Measurements from ENCODE around the gene TXNRD1. TPM values are rescaled to one million over a fixed set of nuclear protein-coding genes. Genes with fewer than 3 reads are reported as not detected.
A peak's percentile ranks its signal among the peaks of the same experiment; 100 is the strongest.

Gene TXNRD1
- total RNA-seq, 1 donor = 502 TPM

DNA sequence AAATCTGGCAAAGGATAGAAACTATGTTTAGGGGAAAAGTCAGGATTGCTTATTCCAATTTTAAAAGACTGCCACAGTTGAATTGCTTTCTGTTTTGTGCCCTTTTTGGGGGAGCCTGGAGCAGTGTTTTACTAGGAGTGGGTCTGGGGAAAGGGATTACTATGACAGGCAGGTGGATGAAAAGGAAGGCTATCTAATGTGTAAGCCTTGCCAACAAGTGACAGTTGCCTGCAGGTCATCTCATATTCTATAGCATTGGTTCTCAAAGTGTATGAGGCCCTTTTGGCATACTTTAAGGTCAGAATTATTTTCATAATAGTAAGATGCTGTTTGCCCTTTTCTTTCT lies 92.0 kb downstream of the TXNRD1 start:
- H3K79me2 ChIP-seq (ENCODE audit: insufficient read depth, low read length) = peaks cover 95% of the 10 kb centered on the region
- H4K20me1 ChIP-seq (ENCODE audit: insufficient read depth, low read length) = peaks cover 77% of the 10 kb centered on the region
- TF ChIP-seq, protein P1, sequence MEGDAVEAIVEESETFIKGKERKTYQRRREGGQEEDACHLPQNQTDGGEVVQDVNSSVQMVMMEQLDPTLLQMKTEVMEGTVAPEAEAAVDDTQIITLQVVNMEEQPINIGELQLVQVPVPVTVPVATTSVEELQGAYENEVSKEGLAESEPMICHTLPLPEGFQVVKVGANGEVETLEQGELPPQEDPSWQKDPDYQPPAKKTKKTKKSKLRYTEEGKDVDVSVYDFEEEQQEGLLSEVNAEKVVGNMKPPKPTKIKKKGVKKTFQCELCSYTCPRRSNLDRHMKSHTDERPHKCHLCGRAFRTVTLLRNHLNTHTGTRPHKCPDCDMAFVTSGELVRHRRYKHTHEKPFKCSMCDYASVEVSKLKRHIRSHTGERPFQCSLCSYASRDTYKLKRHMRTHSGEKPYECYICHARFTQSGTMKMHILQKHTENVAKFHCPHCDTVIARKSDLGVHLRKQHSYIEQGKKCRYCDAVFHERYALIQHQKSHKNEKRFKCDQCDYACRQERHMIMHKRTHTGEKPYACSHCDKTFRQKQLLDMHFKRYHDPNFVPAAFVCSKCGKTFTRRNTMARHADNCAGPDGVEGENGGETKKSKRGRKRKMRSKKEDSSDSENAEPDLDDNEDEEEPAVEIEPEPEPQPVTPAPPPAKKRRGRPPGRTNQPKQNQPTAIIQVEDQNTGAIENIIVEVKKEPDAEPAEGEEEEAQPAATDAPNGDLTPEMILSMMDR (IDR thresholded peaks at IDR 0.05; ENCODE audit: extremely low read depth, low read depth, low read length) = no peak

DNA sequence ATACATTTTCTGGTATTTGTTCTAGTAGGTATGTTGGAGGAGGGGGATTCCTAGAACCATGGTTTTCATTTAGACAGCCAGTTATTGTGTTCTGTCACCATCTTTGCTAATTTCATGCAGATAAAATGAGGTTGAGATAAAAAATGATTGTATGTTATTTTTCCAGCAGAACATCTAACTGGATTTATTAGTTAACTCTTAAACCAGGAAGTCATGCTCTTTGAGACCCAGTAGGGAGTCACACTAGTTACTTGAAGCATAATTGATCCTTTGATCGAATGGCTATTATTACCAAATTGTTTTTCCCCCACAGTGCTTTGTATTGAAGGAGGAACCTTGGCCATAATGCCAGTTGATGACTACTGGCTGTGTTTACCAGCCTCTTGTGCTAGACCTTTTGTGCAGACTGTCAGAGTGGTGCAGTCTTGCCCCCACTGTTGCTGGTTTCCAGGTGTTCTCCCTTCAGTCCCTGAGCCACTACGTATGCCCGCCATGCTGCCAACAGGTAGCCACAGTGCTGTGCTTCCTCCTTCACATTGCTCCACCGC lies 93.9 kb downstream of the TXNRD1 start:
- no peaks in the 10 kb centered on the region for H3K9me3 ChIP-seq (ENCODE audit: low read depth, low read length)
- H3K27me3 ChIP-seq (ENCODE audit: insufficient read depth, low read length) = no peaks in the 10 kb centered on the region
- no peak overlapping the region for H3K4me2 ChIP-seq (ENCODE audit: insufficient read depth, low read length)
- H3K79me2 ChIP-seq (ENCODE audit: insufficient read depth, low read length) = peaks cover 95% of the 10 kb centered on the region
- DNase-seq (ENCODE audit: insufficient read length, low spot score, missing footprints) = no peak
- peaks cover 35% of the 10 kb centered on the region for H3K4me1 ChIP-seq (ENCODE audit: insufficient read depth, low read length)
- peaks cover 75% of the 10 kb centered on the region for H4K20me1 ChIP-seq (ENCODE audit: insufficient read depth, low read length)
- no peak overlapping the region for H3K27ac ChIP-seq (ENCODE audit: low read depth, low read length)
- no peak overlapping the region for H2AFZ ChIP-seq (ENCODE audit: low read length)
- no peak overlapping the region for H3K4me3 ChIP-seq (ENCODE audit: insufficient read depth, low read length)
- peaks cover 78% of the 10 kb centered on the region for H3K36me3 ChIP-seq (ENCODE audit: insufficient read depth, low read length)
- TF ChIP-seq, protein P1 (IDR thresholded peaks at IDR 0.05; ENCODE audit: extremely low read depth, low read depth, low read length) = no peak

More for the DNA sequence above, 92.0 kb downstream of the TXNRD1 start:
- no peak overlapping the region for H3K4me2 ChIP-seq (ENCODE audit: insufficient read depth, low read length)
- no peaks in the 10 kb centered on the region for H3K9me3 ChIP-seq (ENCODE audit: low read depth, low read length)
- H3K27me3 ChIP-seq (ENCODE audit: insufficient read depth, low read length) = no peaks in the 10 kb centered on the region
- H3K4me1 ChIP-seq (ENCODE audit: insufficient read depth, low read length) = peaks cover 42% of the 10 kb centered on the region
- DNase-seq (ENCODE audit: insufficient read length, low spot score, missing footprints) = no peak
- H2AFZ ChIP-seq (ENCODE audit: low read length) = no peak overlapping the region
- H3K4me3 ChIP-seq (ENCODE audit: insufficient read depth, low read length) = no peak overlapping the region
- H3K36me3 ChIP-seq (ENCODE audit: insufficient read depth, low read length) = peaks cover 71% of the 10 kb centered on the region
- H3K27ac ChIP-seq (ENCODE audit: low read depth, low read length) = peak overlapping the region; percentile 24

DNA sequence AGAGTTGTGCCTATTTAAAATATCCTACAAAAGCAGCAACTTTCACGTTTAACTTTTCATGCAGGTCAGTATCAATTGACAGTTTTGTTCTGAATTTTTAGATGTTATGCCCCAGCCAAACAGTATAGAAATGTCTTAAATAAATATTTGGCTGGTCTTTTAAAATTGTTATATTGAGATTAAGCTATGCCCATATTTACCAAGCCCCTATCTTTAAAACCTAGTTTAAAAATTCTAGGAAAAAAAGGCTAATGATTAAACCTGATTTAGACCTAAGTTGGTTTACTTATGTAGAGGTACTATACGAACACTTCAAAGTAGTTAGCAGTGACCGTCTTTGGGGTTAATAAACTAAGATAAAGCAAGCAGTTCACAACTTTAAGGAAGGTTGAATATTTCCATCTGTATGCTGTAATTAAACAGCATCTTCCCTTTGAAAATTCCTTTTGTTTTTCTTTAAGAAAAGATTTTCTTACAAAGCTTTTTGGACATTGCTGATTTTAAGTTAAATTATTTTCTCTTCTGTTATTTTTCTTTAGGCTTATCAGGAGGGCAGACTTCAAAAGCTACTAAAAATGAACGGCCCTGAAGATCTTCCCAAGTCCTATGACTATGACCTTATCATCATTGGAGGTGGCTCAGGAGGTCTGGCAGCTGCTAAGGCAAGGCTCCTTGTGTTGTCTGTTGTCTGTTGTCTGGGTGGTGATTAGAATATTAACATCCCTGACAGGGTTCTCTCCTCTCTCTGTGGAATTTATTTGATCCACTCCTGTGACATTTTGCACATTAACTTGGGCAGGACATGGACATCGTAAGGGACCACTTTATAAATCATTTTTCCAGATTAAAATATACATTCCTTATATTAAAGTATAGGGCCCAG lies 95.4 kb downstream of the TXNRD1 start:
- peaks cover 81% of the 10 kb centered on the region for H3K36me3 ChIP-seq (ENCODE audit: insufficient read depth, low read length)
- no peak overlapping the region for H3K4me3 ChIP-seq (ENCODE audit: insufficient read depth, low read length)
- no peak overlapping the region for H3K27ac ChIP-seq (ENCODE audit: low read depth, low read length)
- H3K27me3 ChIP-seq (ENCODE audit: insufficient read depth, low read length) = no peaks in the 10 kb centered on the region
- H2AFZ ChIP-seq (ENCODE audit: low read length) = no peak overlapping the region
- peaks cover 92% of the 10 kb centered on the region for H3K79me2 ChIP-seq (ENCODE audit: insufficient read depth, low read length)
- peaks cover 72% of the 10 kb centered on the region for H4K20me1 ChIP-seq (ENCODE audit: insufficient read depth, low read length)
- no peak for DNase-seq (ENCODE audit: insufficient read length, low spot score, missing footprints)
- TF ChIP-seq, protein P1 (IDR thresholded peaks at IDR 0.05; ENCODE audit: extremely low read depth, low read depth, low read length) = no peak
- no peaks in the 10 kb centered on the region for H3K9me3 ChIP-seq (ENCODE audit: low read depth, low read length)
- peaks cover 30% of the 10 kb centered on the region for H3K4me1 ChIP-seq (ENCODE audit: insufficient read depth, low read length)
- no peak overlapping the region for H3K4me2 ChIP-seq (ENCODE audit: insufficient read depth, low read length)

DNA sequence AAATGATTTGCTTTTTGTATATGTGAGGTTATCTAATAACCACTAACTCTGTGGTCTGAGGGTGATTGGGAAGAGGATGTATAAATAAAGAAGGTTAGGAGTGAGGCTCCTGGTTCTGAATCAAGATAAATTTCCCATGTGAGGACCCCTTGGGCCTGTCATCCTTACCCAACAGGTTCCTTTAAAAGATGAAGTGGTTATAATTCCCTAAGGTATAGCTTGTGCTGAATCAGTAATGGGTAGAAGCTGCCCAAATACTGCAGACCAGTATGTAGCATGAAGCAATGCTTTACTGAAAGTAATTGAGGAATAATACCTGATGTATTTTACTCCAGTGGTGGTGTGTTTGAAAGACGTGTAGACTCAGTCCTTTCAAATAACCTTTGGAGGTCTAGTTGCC lies 96.6 kb downstream of the TXNRD1 start:
- Histone ChIP-seq H3K27me3 (ENCODE audit: insufficient read depth, low read length) (no peaks in the 10 kb centered on the region), H3K4me2 (ENCODE audit: insufficient read depth, low read length) (no peak overlapping the region), H3K4me1 (ENCODE audit: insufficient read depth, low read length) (peaks cover 19% of the 10 kb centered on the region), H3K36me3 (ENCODE audit: insufficient read depth, low read length) (peaks cover 79% of the 10 kb centered on the region), H3K79me2 (ENCODE audit: insufficient read depth, low read length) (peaks cover 88% of the 10 kb centered on the region), H4K20me1 (ENCODE audit: insufficient read depth, low read length) (peaks cover 60% of the 10 kb centered on the region), H3K9me3 (ENCODE audit: low read depth, low read length) (no peaks in the 10 kb centered on the region), H3K4me3 (ENCODE audit: insufficient read depth, low read length) (no peak overlapping the region), H2AFZ (ENCODE audit: low read length) (no peak overlapping the region), H3K27ac (ENCODE audit: low read depth, low read length) (no peak overlapping the region)
- TF ChIP-seq, protein P1 (IDR thresholded peaks at IDR 0.05; ENCODE audit: extremely low read depth, low read depth, low read length) = no peak
- no peak for DNase-seq (ENCODE audit: insufficient read length, low spot score, missing footprints)

All from osteoblast (primary cell).